HG02840 (cell line): ENCODE measurements around the gene UNC13B.
"Not testable (repeated sequence)": the region's sequence is repeated elsewhere in the genome, so short reads cannot be mapped to it uniquely, and the experiment has no call there.

Experiments
- ATAC-seq: cut with Tn5 transposase; IDR thresholded peaks from one replicate; pipeline ENCODE4 v1.9.1; 2021; ENCODE audit warnings: mild to moderate bottlenecking, moderate library complexity, moderate number of reproducible peaks; ENCODE audit not compliant: unreplicated experiment, low FRiP score

UNC13B gene

GRCh38 chr9:35162605-35163315 lies 951 bp downstream of the UNC13B start:
- no peak for ATAC-seq

- ATAC-seq, result no peak
Measured at GRCh38 chr9:35163413-35163812, 1.6 kb downstream of the UNC13B start.

- no peak for ATAC-seq
Measured at GRCh38 chr9:35164711-35165110, 2.9 kb downstream of the UNC13B start.

- not testable (repeated sequence) for ATAC-seq
Measured at GRCh38 chr9:35167429-35167828, 5.6 kb downstream of the UNC13B start.

GRCh38 chr9:35168963-35169362 lies 7.2 kb downstream of the UNC13B start:
- ATAC-seq, result no peak

- ATAC-seq, result no peak
Measured at GRCh38 chr9:35172878-35173277, 11.1 kb downstream of the UNC13B start.

GRCh38 chr9:35177520-35177919 lies 15.7 kb downstream of the UNC13B start:
- ATAC-seq, result no peak

GRCh38 chr9:35179347-35180280 lies 17.8 kb downstream of the UNC13B start:
- no peak for ATAC-seq

- no peak for ATAC-seq
Measured at GRCh38 chr9:35180801-35181200, 19.0 kb downstream of the UNC13B start.

- not testable (repeated sequence) for ATAC-seq
Measured at GRCh38 chr9:35182401-35182800, 20.6 kb downstream of the UNC13B start.

GRCh38 chr9:35182996-35183754 lies 21.4 kb downstream of the UNC13B start:
- not testable (repeated sequence) for ATAC-seq

- ATAC-seq, result not testable (repeated sequence)
Measured at GRCh38 chr9:35183755-35184480, 22.1 kb downstream of the UNC13B start.

GRCh38 chr9:35186524-35186923 lies 24.7 kb downstream of the UNC13B start:
- ATAC-seq, result no peak

- ATAC-seq, result no peak
Measured at GRCh38 chr9:35190203-35190602, 28.4 kb downstream of the UNC13B start.

- ATAC-seq, result no peak
Measured at GRCh38 chr9:35191105-35191504, 29.3 kb downstream of the UNC13B start.

- no peak for ATAC-seq
Measured at GRCh38 chr9:35193762-35194161, 32.0 kb downstream of the UNC13B start.

- ATAC-seq, result no peak
Measured at GRCh38 chr9:35195683-35196082, 33.9 kb downstream of the UNC13B start.

GRCh38 chr9:35198191-35198590 lies 36.4 kb downstream of the UNC13B start:
- ATAC-seq, result no peak

- ATAC-seq, result no peak
Measured at GRCh38 chr9:35203528-35203927, 41.7 kb downstream of the UNC13B start.

GRCh38 chr9:35205340-35205739 lies 43.5 kb downstream of the UNC13B start:
- no peak for ATAC-seq
